HepG2 (cell line): ENCODE results near the gene ETFA. TPM values are rescaled to one million over a fixed set of nuclear protein-coding genes. Genes with fewer than 3 reads are reported as not detected.

Experiments used
- ESRRA ChIP-seq: sonication (generic); formaldehyde crosslinking; IDR thresholded peaks from 2 replicates; pipeline ENCODE4 v1.5.1; 2020; ENCODE audit warnings: mild to moderate bottlenecking, low read depth, missing genetic modification reagents
- KDM2A ChIP-seq: sonication (generic); formaldehyde crosslinking; IDR thresholded peaks from 2 replicates; pipeline ENCODE4 v1.4.0; 2020; ENCODE audit warnings: low read depth, missing genetic modification reagents, borderline replicate concordance
- KDM6A ChIP-seq: IDR thresholded peaks from 2 replicates; pipeline ENCODE4 v1.6.1; 2016; ENCODE audit warnings: low read depth
- MED13 ChIP-seq: sonication (generic); formaldehyde crosslinking; IDR thresholded peaks from 2 replicates; pipeline ENCODE4 v1.5.0; 2020; ENCODE audit warnings: missing genetic modification reagents
- MIXL1 ChIP-seq: IDR thresholded peaks from 2 replicates; pipeline ENCODE4 v1.6.1; 2016
- POLR2G ChIP-seq: fragments of 200-400 bp; formaldehyde crosslinking; IDR thresholded peaks from 2 replicates; pipeline ENCODE4 v1.6.1; 2018; ENCODE audit warnings: mild to moderate bottlenecking, low read depth, low read length, moderate library complexity
- RCOR2 ChIP-seq: IDR thresholded peaks from 2 replicates; pipeline ENCODE4 v1.6.1; 2016; ENCODE audit warnings: missing biosample characterization, missing genetic modification reagents
- RFXAP ChIP-seq: sonication (generic); formaldehyde crosslinking; IDR thresholded peaks from 2 replicates; pipeline ENCODE4 v1.4.0; 2020; ENCODE audit warnings: missing genetic modification reagents, borderline replicate concordance
- SP4 ChIP-seq: sonication (generic); formaldehyde crosslinking; IDR thresholded peaks from 2 replicates; pipeline ENCODE4 v1.8.1; 2023; ENCODE audit warnings: mild to moderate bottlenecking, missing genetic modification reagents
- TAF15 ChIP-seq: fragments of 200-400 bp; formaldehyde crosslinking; IDR thresholded peaks from one replicate; pipeline ENCODE4 v1.6.1; 2018; ENCODE audit warnings: mild to moderate bottlenecking, low read depth, low read length; ENCODE audit not compliant: poor library complexity, severe bottlenecking
- ZBTB1 ChIP-seq: sonication (generic); formaldehyde crosslinking; IDR thresholded peaks from 2 replicates; pipeline ENCODE4 v1.4.0; 2020; ENCODE audit warnings: missing genetic modification reagents, borderline replicate concordance
- ZKSCAN1 ChIP-seq: fragments of 150-350 bp; IDR thresholded peaks from 2 replicates; pipeline ENCODE4 v1.6.1; 2014; ENCODE audit warnings: low read length
- ZSCAN21 ChIP-seq: sonication (generic); formaldehyde crosslinking; IDR thresholded peaks from 2 replicates; pipeline ENCODE4 v1.8.0; 2022; ENCODE audit warnings: mild to moderate bottlenecking, missing genetic modification reagents, moderate library complexity, borderline replicate concordance
- polyA plus RNA-seq, 8 experiments: library from polyadenylated mRNA; depleted of rRNA in 3 of 8; stranded (reverse) in 7 of 8; unstranded in 1 of 8; fragments of >200 nt; fragmentation: Illumina TruSeq in 4 of 8; extraction: Trizol in 4 of 8; gene quantifications; 2 replicates each; pipeline versions ENCODE4 v1.2.1 to v1.2.3, GENCODE V29; 2011 to 2016; ENCODE audit warnings: low read depth in 4 of 8, missing spikeins in 1 of 8, mixed read lengths in 1 of 8; ENCODE audit not compliant: insufficient read depth in 1 of 8
- total RNA-seq, 5 experiments: library from RNA; depleted of rRNA; stranded (reverse); fragments of >200 nt; fragmentation: Illumina TruSeq; extraction: Trizol; gene quantifications; 2 replicates each; pipeline ENCODE4 v1.2.3, GENCODE V29; 2016; ENCODE audit warnings: low read depth in 1 of 5
- TF ChIP-seq, protein P1 (sequence below): sonication (generic); formaldehyde crosslinking; conservative IDR thresholded peaks from 2 replicates; pipeline ENCODE4 v1.4.0; 2020; ENCODE audit warnings: missing genetic modification reagents
- TF ChIP-seq, protein P2 (sequence below): sonication (generic); formaldehyde crosslinking; IDR thresholded peaks from 2 replicates; pipeline ENCODE4 v1.4.0; 2020; ENCODE audit warnings: missing genetic modification reagents, borderline replicate concordance
- TF ChIP-seq, protein P3 (sequence below): sonication (generic); formaldehyde crosslinking; IDR thresholded peaks from 2 replicates; pipeline ENCODE4 v1.8.0; 2022; ENCODE audit warnings: missing genetic modification reagents, mild to moderate bottlenecking, borderline replicate concordance
- TF ChIP-seq, protein P4 (sequence below): IDR thresholded peaks from 2 replicates; pipeline ENCODE4 v1.6.1; 2016; ENCODE audit warnings: missing genetic modification reagents, missing compliant biosample characterization
- TF ChIP-seq, protein P5 (sequence below): sonication (generic); formaldehyde crosslinking; IDR thresholded peaks from 2 replicates; pipeline ENCODE4 v1.5.0; 2020; ENCODE audit warnings: missing genetic modification reagents
- TF ChIP-seq, protein P6 (sequence below): IDR thresholded peaks from 2 replicates; pipeline ENCODE4 v1.6.1; 2016; ENCODE audit warnings: low read depth
- TF ChIP-seq, protein P7 (sequence below): sonication (generic); formaldehyde crosslinking; IDR thresholded peaks from 2 replicates; pipeline ENCODE4 v1.8.0; 2022; ENCODE audit warnings: missing genetic modification reagents, mild to moderate bottlenecking, moderate library complexity, borderline replicate concordance

ETFA gene
- total and polyA plus RNA-seq, 2 of the 13 experiments (the other 11 are each of a cell fraction or from before 2014, with no cell fraction given), result 291 to 396 TPM

DNA sequence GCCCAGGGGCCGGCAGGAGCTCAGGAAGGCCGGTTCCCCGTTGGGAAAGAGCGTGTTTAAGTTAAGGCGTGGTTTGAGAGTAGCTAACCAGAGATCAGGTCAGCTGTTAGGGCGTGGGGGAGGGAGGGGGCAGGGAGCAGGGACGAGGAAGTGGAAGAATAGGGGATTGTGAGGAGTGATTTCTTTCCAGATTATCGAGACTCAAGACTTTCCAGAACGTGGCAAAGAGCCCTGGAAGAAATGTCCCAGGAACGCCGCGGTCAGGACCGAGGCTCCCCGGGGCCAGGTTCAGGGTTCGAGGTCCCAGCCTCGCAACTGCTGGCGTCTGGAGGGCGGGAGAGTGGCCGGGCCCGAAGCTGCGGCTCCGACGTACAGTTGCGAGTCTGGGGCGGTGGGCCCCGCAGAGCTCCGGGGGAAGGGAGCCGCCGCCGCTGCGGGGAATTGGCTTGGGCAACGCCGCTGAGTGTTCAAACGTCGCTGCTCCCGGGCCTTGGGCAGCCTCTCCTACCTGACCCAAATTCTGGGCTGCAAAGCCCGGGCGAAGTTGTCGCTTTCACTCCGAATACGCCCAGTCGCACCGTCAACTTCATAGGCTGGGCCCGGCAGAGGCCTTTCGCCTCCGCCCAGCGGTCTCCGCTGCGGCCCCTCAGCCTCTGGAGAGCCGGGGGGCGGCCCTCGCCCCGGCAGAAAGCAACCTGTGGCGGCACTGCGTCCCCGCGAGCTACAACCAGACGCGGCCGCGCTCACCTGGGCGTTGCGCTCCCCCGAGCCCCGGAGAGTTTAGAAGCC, 34.8 kb upstream of the ETFA start (continued):
- TF ChIP-seq, protein P1, sequence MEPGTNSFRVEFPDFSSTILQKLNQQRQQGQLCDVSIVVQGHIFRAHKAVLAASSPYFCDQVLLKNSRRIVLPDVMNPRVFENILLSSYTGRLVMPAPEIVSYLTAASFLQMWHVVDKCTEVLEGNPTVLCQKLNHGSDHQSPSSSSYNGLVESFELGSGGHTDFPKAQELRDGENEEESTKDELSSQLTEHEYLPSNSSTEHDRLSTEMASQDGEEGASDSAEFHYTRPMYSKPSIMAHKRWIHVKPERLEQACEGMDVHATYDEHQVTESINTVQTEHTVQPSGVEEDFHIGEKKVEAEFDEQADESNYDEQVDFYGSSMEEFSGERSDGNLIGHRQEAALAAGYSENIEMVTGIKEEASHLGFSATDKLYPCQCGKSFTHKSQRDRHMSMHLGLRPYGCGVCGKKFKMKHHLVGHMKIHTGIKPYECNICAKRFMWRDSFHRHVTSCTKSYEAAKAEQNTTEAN, result no peak; the same call in 1 of the 2 replicates
- TF ChIP-seq RCOR2 (CRISPR knock-in tag), result no peak
- peak; percentile 75 for TF ChIP-seq KDM2A (CRISPR knock-in tag)
- TF ChIP-seq, protein P2, sequence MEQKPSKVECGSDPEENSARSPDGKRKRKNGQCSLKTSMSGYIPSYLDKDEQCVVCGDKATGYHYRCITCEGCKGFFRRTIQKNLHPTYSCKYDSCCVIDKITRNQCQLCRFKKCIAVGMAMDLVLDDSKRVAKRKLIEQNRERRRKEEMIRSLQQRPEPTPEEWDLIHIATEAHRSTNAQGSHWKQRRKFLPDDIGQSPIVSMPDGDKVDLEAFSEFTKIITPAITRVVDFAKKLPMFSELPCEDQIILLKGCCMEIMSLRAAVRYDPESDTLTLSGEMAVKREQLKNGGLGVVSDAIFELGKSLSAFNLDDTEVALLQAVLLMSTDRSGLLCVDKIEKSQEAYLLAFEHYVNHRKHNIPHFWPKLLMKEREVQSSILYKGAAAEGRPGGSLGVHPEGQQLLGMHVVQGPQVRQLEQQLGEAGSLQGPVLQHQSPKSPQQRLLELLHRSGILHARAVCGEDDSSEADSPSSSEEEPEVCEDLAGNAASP (CRISPR knock-in tag), result no peak
- TF ChIP-seq POLR2G, result no peak; the same call in 1 of the 2 replicates
- TF ChIP-seq, protein P3, sequence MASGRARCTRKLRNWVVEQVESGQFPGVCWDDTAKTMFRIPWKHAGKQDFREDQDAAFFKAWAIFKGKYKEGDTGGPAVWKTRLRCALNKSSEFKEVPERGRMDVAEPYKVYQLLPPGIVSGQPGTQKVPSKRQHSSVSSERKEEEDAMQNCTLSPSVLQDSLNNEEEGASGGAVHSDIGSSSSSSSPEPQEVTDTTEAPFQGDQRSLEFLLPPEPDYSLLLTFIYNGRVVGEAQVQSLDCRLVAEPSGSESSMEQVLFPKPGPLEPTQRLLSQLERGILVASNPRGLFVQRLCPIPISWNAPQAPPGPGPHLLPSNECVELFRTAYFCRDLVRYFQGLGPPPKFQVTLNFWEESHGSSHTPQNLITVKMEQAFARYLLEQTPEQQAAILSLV, result no peak
- TF ChIP-seq ZKSCAN1, result no peak
- TF ChIP-seq, protein P4, sequence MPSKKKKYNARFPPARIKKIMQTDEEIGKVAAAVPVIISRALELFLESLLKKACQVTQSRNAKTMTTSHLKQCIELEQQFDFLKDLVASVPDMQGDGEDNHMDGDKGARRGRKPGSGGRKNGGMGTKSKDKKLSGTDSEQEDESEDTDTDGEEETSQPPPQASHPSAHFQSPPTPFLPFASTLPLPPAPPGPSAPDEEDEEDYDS (CRISPR knock-in tag), result no peak
- no peak for TF ChIP-seq SP4 (CRISPR knock-in tag)
- no peak for TF ChIP-seq ZBTB1 (CRISPR knock-in tag)
- TF ChIP-seq RFXAP (CRISPR knock-in tag), result peak; percentile 53; the same call in 1 of the 2 replicates
- TF ChIP-seq, protein P5, sequence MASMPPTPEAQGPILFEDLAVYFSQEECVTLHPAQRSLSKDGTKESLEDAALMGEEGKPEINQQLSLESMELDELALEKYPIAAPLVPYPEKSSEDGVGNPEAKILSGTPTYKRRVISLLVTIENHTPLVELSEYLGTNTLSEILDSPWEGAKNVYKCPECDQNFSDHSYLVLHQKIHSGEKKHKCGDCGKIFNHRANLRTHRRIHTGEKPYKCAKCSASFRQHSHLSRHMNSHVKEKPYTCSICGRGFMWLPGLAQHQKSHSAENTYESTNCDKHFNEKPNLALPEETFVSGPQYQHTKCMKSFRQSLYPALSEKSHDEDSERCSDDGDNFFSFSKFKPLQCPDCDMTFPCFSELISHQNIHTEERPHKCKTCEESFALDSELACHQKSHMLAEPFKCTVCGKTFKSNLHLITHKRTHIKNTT (CRISPR knock-in tag), result no peak
- TF ChIP-seq, protein P6, sequence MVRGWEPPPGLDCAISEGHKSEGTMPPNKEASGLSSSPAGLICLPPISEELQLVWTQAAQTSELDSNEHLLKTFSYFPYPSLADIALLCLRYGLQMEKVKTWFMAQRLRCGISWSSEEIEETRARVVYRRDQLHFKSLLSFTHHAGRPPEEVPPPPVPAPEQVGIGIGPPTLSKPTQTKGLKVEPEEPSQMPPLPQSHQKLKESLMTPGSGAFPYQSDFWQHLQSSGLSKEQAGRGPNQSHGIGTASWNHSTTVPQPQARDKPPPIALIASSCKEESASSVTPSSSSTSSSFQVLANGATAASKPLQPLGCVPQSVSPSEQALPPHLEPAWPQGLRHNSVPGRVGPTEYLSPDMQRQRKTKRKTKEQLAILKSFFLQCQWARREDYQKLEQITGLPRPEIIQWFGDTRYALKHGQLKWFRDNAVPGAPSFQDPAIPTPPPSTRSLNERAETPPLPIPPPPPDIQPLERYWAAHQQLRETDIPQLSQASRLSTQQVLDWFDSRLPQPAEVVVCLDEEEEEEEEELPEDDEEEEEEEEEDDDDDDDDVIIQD (CRISPR knock-in tag), result no peak
- TF ChIP-seq, protein P7, sequence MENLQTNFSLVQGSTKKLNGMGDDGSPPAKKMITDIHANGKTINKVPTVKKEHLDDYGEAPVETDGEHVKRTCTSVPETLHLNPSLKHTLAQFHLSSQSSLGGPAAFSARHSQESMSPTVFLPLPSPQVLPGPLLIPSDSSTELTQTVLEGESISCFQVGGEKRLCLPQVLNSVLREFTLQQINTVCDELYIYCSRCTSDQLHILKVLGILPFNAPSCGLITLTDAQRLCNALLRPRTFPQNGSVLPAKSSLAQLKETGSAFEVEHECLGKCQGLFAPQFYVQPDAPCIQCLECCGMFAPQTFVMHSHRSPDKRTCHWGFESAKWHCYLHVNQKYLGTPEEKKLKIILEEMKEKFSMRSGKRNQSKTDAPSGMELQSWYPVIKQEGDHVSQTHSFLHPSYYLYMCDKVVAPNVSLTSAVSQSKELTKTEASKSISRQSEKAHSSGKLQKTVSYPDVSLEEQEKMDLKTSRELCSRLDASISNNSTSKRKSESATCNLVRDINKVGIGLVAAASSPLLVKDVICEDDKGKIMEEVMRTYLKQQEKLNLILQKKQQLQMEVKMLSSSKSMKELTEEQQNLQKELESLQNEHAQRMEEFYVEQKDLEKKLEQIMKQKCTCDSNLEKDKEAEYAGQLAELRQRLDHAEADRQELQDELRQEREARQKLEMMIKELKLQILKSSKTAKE (CRISPR knock-in tag), result no peak
- TF ChIP-seq MED13, result peak; percentile 54; the same call in 1 of the 2 replicates
- TF ChIP-seq TAF15, result no peak
- no peak for TF ChIP-seq KDM6A (CRISPR knock-in tag)
- no peak for TF ChIP-seq MIXL1 (CRISPR knock-in tag)
- no peak for TF ChIP-seq ESRRA
- no peak for TF ChIP-seq ZSCAN21 (CRISPR knock-in tag)
